ENCODE results near the gene FCHSD1. TPM values are rescaled to one million over a fixed set of nuclear protein-coding genes. Genes with fewer than 3 reads are reported as not detected.

FCHSD1 gene
- total RNA-seq, 1 experiment from 2014 or later: 19.3 TPM

DNA sequence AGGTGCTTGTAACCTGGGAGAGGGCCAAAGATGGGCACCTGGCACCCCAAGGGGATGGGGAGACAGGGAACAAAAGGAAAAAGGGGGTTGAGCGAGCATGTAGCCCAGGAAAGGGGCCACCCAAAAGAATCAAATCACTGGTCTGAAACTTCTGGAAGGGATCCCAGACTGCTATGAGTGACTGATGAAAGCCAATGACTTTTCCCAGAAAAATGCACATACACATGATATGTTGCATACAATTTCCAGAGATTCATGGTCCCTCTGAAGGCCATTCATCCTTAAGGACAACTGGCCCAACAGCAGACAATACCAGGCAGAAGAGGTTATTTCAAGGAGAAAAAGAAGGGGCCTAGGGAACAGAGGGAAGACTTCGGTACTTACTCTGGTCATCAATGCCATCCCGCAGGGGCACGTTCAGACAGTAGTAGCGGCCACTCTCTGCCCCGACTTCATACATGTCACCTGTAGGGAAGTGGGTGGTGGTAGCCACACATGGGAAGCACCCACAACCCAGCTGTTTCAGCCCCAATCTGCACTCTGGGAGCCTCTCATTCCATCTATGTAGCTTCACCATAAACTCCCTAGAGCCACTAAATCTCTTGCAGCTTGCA is 22.9 kb downstream of the FCHSD1 start:
- Histone ChIP-seq H3K9me3 (ENCODE audit: low read length) (no peaks in the 10 kb centered on the region), H3K4me3 (ENCODE audit: low read length) (no peak overlapping the region), H3K27me3 (ENCODE audit: low read length) (no peaks in the 10 kb centered on the region), H3K36me3 (ENCODE audit: insufficient read depth, low read length) (peaks cover 59% of the 10 kb centered on the region; the same call in 1 of the 2 replicates), H3K9ac (ENCODE audit: low read length) (no peak overlapping the region), H4K20me1 (ENCODE audit: insufficient read depth, low read depth, low read length) (0 out of 2 replicates have a peak, but pooled peaks cover 10% of the 10 kb centered on the region), H2AFZ (ENCODE audit: low read length) (no peak overlapping the region), H3K4me1 (ENCODE audit: low read length) (peaks cover 5% of the 10 kb centered on the region), H3K4me2 (ENCODE audit: low read depth, low read length, poor library complexity, severe bottlenecking) (no peak overlapping the region), H3K79me2 (ENCODE audit: low read length) (peaks cover 50% of the 10 kb centered on the region), H3K27ac (ENCODE audit: low read length) (no peak overlapping the region), H3K9me2 (replicated peaks; ENCODE audit: insufficient read depth, low read length) (no peaks in the 10 kb centered on the region)
- DNase-seq: no peak

DNA sequence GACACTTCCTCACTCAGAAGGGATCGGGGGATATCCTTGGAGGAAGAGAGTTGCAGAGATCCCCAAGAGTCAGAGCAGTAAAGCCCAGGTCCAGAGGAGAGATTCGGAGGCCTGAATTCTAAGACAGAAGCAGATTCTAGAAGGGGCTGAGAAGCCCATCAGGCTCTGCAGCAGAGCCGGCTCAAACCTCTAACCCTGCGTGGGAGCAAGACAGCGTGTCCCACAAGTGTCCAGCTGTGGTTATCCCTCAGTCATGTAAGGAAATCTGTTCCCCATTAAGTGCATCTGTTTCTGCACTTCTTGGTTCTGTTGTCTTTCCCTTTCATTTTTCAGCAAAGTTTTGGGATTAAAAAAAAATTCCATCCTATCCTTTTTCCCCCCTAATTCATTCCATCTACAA is 27.6 kb downstream of the FCHSD1 start:
- peaks cover 10% of the 10 kb centered on the region for H3K4me1 ChIP-seq (ENCODE audit: low read length)
- no peak for DNase-seq
- peaks cover 38% of the 10 kb centered on the region; the same call in 1 of the 2 replicates for H3K36me3 ChIP-seq (ENCODE audit: insufficient read depth, low read length)
- no peaks in the 10 kb centered on the region for H3K9me3 ChIP-seq (ENCODE audit: low read length)
- no peak overlapping the region for H3K4me3 ChIP-seq (ENCODE audit: low read length)
- peak overlapping the region; percentile 39 for H3K9ac ChIP-seq (ENCODE audit: low read length)
- peak overlapping the region; percentile 54; the same call in 1 of the 2 replicates for H3K27ac ChIP-seq (ENCODE audit: low read length)
- H3K9me2 ChIP-seq (replicated peaks; ENCODE audit: insufficient read depth, low read length): no peaks in the 10 kb centered on the region
- H3K4me2 ChIP-seq (ENCODE audit: low read depth, low read length, poor library complexity, severe bottlenecking): no peak overlapping the region
- H4K20me1 ChIP-seq (ENCODE audit: insufficient read depth, low read depth, low read length): no peaks in the 10 kb centered on the region
- H3K27me3 ChIP-seq (ENCODE audit: low read length): no peaks in the 10 kb centered on the region
- H2AFZ ChIP-seq (ENCODE audit: low read length): no peak overlapping the region
- peaks cover 5% of the 10 kb centered on the region for H3K79me2 ChIP-seq (ENCODE audit: low read length)

DNA sequence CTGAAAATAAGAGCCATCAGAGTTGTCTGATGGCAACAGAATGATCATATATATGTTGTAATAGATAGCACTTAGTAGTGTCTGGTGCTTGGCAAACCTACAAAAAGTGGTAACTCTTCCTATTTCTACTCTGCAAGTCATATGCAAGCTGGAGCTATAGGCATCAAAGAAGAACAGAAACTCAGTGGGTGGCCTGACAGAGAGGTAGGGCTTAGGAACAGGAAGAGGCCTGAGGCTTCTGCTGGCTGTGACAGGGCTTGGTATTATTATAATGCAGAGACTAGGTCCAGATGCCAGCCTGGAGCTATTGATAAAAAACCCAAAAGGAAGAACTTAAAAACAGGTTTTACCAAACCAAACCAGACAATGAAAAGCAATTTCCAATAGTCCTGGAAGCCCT is 28.0 kb downstream of the FCHSD1 start:
- Histone ChIP-seq H3K9ac (ENCODE audit: low read length) (peak overlapping the region; percentile 39), H3K27me3 (ENCODE audit: low read length) (no peaks in the 10 kb centered on the region), H3K4me2 (ENCODE audit: low read depth, low read length, poor library complexity, severe bottlenecking) (no peak overlapping the region), H3K4me1 (ENCODE audit: low read length) (peaks cover 10% of the 10 kb centered on the region), H4K20me1 (ENCODE audit: insufficient read depth, low read depth, low read length) (no peaks in the 10 kb centered on the region), H3K36me3 (ENCODE audit: insufficient read depth, low read length) (peaks cover 34% of the 10 kb centered on the region; the same call in 1 of the 2 replicates), H3K9me2 (replicated peaks; ENCODE audit: insufficient read depth, low read length) (no peaks in the 10 kb centered on the region), H3K27ac (ENCODE audit: low read length) (peak overlapping the region; percentile 54; the same call in 1 of the 2 replicates), H3K9me3 (ENCODE audit: low read length) (no peaks in the 10 kb centered on the region), H2AFZ (ENCODE audit: low read length) (no peak overlapping the region), H3K79me2 (ENCODE audit: low read length) (peaks cover 9% of the 10 kb centered on the region), H3K4me3 (ENCODE audit: low read length) (no peak overlapping the region)
- DNase-seq: peak; percentile 51

DNA sequence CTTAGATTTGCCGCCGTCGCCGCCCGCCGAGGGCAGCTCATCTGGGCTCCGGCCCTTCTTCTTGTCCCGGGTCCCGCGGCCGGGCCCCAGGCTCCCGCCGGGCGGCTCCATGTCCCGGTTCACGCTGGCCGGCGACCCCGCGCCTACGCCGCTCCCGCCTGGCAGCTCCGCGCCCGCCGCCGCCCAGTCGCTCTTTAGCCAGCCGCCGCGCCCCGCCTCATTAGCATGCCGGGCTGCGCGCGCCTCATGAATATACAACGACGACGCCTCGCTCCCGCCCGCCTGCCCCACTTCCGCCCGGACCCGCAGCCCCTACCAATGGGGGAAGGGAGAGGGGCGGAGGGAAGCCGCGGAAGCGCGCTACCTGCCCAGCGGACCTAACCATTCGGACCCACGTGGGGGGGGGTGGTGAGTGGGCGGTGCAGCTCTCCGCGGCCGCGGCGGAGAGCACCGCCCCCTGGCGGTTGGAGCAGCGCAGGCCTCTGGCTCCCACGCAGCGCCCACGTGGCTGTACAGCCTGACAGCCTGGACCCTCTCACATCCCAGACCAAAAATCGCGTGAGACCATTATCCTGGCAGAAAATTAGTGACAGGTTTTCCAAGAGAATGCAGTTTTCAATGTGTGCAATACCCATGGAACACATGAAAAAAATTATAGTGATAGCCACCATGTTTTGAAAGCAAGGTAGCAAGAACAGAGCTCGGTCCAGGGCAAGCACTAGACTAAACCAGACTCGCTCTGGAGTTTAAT is 32.2 kb downstream of the FCHSD1 start, which contains the start of gene DIAPH1:
TSS of gene DIAPH1 (minus strand) at position 197 of the 751 bp plus-strand sequence. CDS start at position 111, 86 bp downstream.
- Histone ChIP-seq H3K79me2 (ENCODE audit: low read length) (peaks cover 47% of the 10 kb centered on the region), H3K9ac (ENCODE audit: low read length) (peak within 1 kb of the TSS; percentile 84), H3K4me3 (ENCODE audit: low read length) (peak within 1 kb of the TSS; percentile 71), H3K4me2 (ENCODE audit: low read depth, low read length, poor library complexity, severe bottlenecking) (peak within 1 kb of the TSS; percentile 87), H3K9me3 (ENCODE audit: low read length) (no peaks in the 10 kb centered on the region), H3K4me1 (ENCODE audit: low read length) (peaks cover 46% of the 10 kb centered on the region), H3K27me3 (ENCODE audit: low read length) (no peaks in the 10 kb centered on the region), H4K20me1 (ENCODE audit: insufficient read depth, low read depth, low read length) (peaks cover 3% of the 10 kb centered on the region; the same call in 1 of the 2 replicates), H3K9me2 (replicated peaks; ENCODE audit: insufficient read depth, low read length) (no peaks in the 10 kb centered on the region), H3K36me3 (ENCODE audit: insufficient read depth, low read length) (peaks cover 20% of the 10 kb centered on the region; the same call in 1 of the 2 replicates), H3K27ac (ENCODE audit: low read length) (peak within 1 kb of the TSS; percentile 76), H2AFZ (ENCODE audit: low read length) (no peak within 1 kb of the TSS)
- peak; percentile 99 for DNase-seq

DNA sequence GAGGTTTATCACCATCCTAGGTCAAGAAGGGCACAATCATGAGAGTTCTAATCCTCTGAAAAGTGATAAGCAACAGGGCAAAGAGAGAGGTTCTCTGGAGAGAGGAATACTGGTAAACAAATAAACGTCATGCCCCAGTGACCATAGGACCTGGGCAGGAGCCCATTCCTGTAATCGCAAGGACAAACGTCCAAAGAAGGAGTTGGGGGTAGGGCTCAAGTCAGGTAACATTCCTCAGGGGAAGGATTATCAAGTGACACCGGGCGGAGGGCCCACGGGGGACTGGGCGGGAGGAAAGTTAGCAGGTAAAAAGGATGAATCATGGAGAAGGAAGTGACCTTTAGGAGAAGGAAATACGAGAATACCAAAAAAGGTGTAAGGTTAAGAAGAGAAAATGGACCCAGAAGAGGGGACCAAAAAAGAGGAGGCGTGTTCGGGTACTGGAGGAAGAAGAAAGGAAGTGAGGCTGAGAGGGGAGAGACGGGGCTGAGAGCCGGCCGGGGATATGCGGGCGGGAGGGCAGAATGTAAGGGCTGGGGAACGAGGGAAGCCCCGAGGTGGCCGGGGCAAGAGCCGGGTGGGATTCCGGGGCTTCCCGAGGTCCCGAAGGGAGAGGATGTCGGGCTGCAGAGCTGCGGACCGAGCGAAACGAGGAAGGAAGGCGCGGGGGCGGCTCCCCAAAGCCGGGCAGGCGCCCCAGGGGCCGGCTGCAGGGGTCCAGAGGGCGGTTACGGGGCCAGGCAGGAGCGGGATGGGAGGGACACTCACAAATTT is 33.0 kb downstream of the FCHSD1 start:
- Histone ChIP-seq H3K9me3 (ENCODE audit: low read length) (no peaks in the 10 kb centered on the region), H3K27ac (ENCODE audit: low read length) (peak overlapping the region; percentile 76), H3K4me3 (ENCODE audit: low read length) (peak overlapping the region; percentile 71), H3K9me2 (replicated peaks; ENCODE audit: insufficient read depth, low read length) (no peaks in the 10 kb centered on the region), H3K27me3 (ENCODE audit: low read length) (no peaks in the 10 kb centered on the region), H3K9ac (ENCODE audit: low read length) (peak overlapping the region; percentile 84), H3K36me3 (ENCODE audit: insufficient read depth, low read length) (peaks cover 21% of the 10 kb centered on the region; the same call in 1 of the 2 replicates), H2AFZ (ENCODE audit: low read length) (no peak overlapping the region), H3K4me2 (ENCODE audit: low read depth, low read length, poor library complexity, severe bottlenecking) (peak overlapping the region; percentile 87), H4K20me1 (ENCODE audit: insufficient read depth, low read depth, low read length) (peaks cover 3% of the 10 kb centered on the region; the same call in 1 of the 2 replicates), H3K79me2 (ENCODE audit: low read length) (peaks cover 50% of the 10 kb centered on the region), H3K4me1 (ENCODE audit: low read length) (peaks cover 47% of the 10 kb centered on the region)
- DNase-seq: peak; percentile 81

DNA sequence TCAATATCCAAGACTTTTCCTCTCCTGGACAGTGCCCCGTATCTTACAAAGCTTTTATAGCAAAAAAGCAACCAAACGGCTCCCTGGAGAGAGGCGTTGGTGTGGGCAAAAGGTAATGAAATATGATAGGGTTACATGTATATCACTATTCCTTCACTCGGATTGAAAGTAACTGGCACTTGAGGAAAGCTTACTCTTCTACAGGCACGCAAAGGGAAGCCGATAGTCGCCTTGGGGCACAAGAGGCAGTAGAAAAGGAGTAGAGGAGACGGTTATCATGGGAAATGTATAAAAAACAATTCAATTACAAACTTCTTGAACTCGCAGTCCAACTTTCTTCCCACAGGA is 33.6 kb downstream of the FCHSD1 start:
- H2AFZ ChIP-seq (ENCODE audit: low read length): no peak overlapping the region
- peak overlapping the region; percentile 87 for H3K4me2 ChIP-seq (ENCODE audit: low read depth, low read length, poor library complexity, severe bottlenecking)
- peaks cover 53% of the 10 kb centered on the region for H3K4me1 ChIP-seq (ENCODE audit: low read length)
- H3K27ac ChIP-seq (ENCODE audit: low read length): peak overlapping the region; percentile 76
- no peaks in the 10 kb centered on the region for H3K27me3 ChIP-seq (ENCODE audit: low read length)
- H4K20me1 ChIP-seq (ENCODE audit: insufficient read depth, low read depth, low read length): peaks cover 3% of the 10 kb centered on the region; the same call in 1 of the 2 replicates
- H3K36me3 ChIP-seq (ENCODE audit: insufficient read depth, low read length): peaks cover 27% of the 10 kb centered on the region; the same call in 1 of the 2 replicates
- H3K79me2 ChIP-seq (ENCODE audit: low read length): peaks cover 56% of the 10 kb centered on the region
- peak overlapping the region; percentile 71 for H3K4me3 ChIP-seq (ENCODE audit: low read length)
- DNase-seq: peak; percentile 53
- H3K9me3 ChIP-seq (ENCODE audit: low read length): no peaks in the 10 kb centered on the region
- H3K9ac ChIP-seq (ENCODE audit: low read length): peak overlapping the region; percentile 84
- no peaks in the 10 kb centered on the region for H3K9me2 ChIP-seq (replicated peaks; ENCODE audit: insufficient read depth, low read length)

DNA sequence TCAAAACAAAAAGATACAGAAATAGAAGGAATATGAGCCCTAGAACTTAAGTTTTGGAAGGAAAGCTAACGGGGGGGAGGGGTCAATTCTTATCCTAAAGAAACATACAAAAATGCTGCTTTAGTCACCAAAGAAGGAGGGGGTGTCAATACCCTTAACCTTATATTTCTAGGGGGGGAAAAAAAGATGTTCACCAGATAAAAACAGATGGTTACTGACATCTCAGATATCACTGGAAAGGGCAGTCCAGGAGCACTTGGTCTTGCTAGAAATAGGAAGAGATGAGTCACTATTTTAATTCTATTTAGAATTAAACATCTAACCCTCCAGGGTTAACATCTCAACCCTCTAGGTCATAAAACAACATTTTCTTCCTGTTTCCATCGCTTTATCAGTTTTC is 34.1 kb downstream of the FCHSD1 start:
- Histone ChIP-seq H4K20me1 (ENCODE audit: insufficient read depth, low read depth, low read length) (peaks cover 3% of the 10 kb centered on the region; the same call in 1 of the 2 replicates), H3K9ac (ENCODE audit: low read length) (peak overlapping the region; percentile 84), H2AFZ (ENCODE audit: low read length) (no peak overlapping the region), H3K4me3 (ENCODE audit: low read length) (peak overlapping the region; percentile 71), H3K9me2 (replicated peaks; ENCODE audit: insufficient read depth, low read length) (no peaks in the 10 kb centered on the region), H3K27me3 (ENCODE audit: low read length) (no peaks in the 10 kb centered on the region), H3K79me2 (ENCODE audit: low read length) (peaks cover 61% of the 10 kb centered on the region), H3K36me3 (ENCODE audit: insufficient read depth, low read length) (peaks cover 32% of the 10 kb centered on the region; the same call in 1 of the 2 replicates), H3K4me2 (ENCODE audit: low read depth, low read length, poor library complexity, severe bottlenecking) (peak overlapping the region; percentile 87), H3K27ac (ENCODE audit: low read length) (peak overlapping the region; percentile 76), H3K9me3 (ENCODE audit: low read length) (no peaks in the 10 kb centered on the region), H3K4me1 (ENCODE audit: low read length) (peaks cover 57% of the 10 kb centered on the region)
- DNase-seq: peak; percentile 44
